K562 (cell line): ENCODE data around the gene MAB21L3. TPM values are rescaled to one million over a fixed set of nuclear protein-coding genes. Genes with fewer than 3 reads are reported as not detected.

Experiments
- NCOA2 ChIP-seq, 2 experiments: fragments of 450-650 bp; IDR thresholded peaks; 2 replicates each; pipeline ENCODE4 v1.6.1; 2018; ENCODE audit warnings: mild to moderate bottlenecking in 2 of 2, moderate library complexity in 1 of 2; ENCODE audit not compliant: partially characterized antibody in 2 of 2
- NELFE ChIP-seq: IDR thresholded peaks from 2 replicates; pipeline ENCODE4 v1.6.1; 2011; ENCODE audit warnings: mild to moderate bottlenecking; ENCODE audit not compliant: insufficient read depth, insufficient read length
- polyA plus RNA-seq, 8 experiments: library from polyadenylated mRNA; depleted of rRNA in 4 of 8; stranded (reverse) in 5 of 8; unstranded in 3 of 8; fragments of >200 nt; fragmentation: Nextera tagmentation in 2 of 8; fragmentation: Illumina TruSeq in 1 of 8; extraction: Ambion mirVana in 2 of 8; extraction: Trizol in 1 of 8; gene quantifications; 2 replicates each; pipeline versions ENCODE4 v1.2.1 to v1.2.3, GENCODE V29; 2011 to 2014; ENCODE audit warnings: inconsistent platforms in 1 of 8, missing spikeins in 1 of 8
- total RNA-seq, 7 experiments: library from RNA; depleted of rRNA in 6 of 7; stranded (reverse); fragments of >200 nt in 6 of 7; fragmentation: Illumina TruSeq in 2 of 7; extraction: Trizol in 2 of 7; gene quantifications; 2 replicates each; pipeline versions ENCODE4 v1.2.1 to v1.2.3, GENCODE V29; 2011 to 2021; ENCODE audit warnings: low replicate concordance in 1 of 7
- TF ChIP-seq, protein P1 (sequence below): sonication (generic); formaldehyde crosslinking; IDR thresholded peaks from 2 replicates; pipeline ENCODE4 v1.8.0; 2023; ENCODE audit warnings: mild to moderate bottlenecking, missing genetic modification reagents
- TF ChIP-seq, protein P2 (sequence below): fragments of 250-450 bp; sonication (Bioruptor Pico); IDR thresholded peaks from 2 replicates; pipeline ENCODE4 v1.4.0; 2020; ENCODE audit warnings: borderline replicate concordance
- TF ChIP-seq, protein P3 (sequence below): sonication (generic); IDR thresholded peaks from 2 replicates; pipeline ENCODE4 v1.6.1; 2016

The MAB21L3 gene
- total and polyA plus RNA-seq, 9 of the 15 experiments (the other 6 are each of a cell fraction or from before 2014, with no cell fraction given) = not detected

DNA sequence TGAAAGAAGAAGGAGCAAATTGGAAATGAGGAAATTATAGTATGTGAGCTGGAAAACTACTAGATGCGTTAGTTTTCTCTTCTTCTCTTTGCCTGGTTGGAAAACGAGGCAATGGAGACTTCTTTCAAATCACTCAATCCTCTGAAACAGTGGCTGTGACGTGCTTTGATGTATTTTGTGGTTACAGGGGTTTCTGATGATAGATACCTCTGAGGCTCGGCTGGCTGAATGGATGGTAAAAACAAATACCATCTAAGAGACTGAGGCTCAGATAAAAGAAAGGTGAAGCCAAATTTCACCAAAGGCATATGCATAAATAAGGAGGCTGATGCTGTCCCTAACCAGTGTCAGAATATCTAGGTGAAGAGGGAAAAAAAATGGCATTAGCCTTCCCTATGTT lies 15.1 kb downstream of the MAB21L3 start (continued):
- TF ChIP-seq, protein P1, sequence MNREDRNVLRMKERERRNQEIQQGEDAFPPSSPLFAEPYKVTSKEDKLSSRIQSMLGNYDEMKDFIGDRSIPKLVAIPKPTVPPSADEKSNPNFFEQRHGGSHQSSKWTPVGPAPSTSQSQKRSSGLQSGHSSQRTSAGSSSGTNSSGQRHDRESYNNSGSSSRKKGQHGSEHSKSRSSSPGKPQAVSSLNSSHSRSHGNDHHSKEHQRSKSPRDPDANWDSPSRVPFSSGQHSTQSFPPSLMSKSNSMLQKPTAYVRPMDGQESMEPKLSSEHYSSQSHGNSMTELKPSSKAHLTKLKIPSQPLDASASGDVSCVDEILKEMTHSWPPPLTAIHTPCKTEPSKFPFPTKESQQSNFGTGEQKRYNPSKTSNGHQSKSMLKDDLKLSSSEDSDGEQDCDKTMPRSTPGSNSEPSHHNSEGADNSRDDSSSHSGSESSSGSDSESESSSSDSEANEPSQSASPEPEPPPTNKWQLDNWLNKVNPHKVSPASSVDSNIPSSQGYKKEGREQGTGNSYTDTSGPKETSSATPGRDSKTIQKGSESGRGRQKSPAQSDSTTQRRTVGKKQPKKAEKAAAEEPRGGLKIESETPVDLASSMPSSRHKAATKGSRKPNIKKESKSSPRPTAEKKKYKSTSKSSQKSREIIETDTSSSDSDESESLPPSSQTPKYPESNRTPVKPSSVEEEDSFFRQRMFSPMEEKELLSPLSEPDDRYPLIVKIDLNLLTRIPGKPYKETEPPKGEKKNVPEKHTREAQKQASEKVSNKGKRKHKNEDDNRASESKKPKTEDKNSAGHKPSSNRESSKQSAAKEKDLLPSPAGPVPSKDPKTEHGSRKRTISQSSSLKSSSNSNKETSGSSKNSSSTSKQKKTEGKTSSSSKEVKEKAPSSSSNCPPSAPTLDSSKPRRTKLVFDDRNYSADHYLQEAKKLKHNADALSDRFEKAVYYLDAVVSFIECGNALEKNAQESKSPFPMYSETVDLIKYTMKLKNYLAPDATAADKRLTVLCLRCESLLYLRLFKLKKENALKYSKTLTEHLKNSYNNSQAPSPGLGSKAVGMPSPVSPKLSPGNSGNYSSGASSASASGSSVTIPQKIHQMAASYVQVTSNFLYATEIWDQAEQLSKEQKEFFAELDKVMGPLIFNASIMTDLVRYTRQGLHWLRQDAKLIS (CRISPR knock-in tag) = no peak
- TF ChIP-seq, protein P2, sequence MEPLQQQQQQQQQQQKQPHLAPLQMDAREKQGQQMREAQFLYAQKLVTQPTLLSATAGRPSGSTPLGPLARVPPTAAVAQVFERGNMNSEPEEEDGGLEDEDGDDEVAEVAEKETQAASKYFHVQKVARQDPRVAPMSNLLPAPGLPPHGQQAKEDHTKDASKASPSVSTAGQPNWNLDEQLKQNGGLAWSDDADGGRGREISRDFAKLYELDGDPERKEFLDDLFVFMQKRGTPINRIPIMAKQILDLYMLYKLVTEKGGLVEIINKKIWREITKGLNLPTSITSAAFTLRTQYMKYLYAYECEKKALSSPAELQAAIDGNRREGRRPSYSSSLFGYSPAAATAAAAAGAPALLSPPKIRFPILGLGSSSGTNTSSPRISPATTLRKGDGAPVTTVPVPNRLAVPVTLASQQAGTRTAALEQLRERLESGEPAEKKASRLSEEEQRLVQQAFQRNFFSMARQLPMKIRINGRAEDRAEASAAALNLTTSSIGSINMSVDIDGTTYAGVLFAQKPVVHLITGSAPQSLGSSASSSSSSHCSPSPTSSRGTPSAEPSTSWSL (CRISPR knock-in tag) = no peak
- TF ChIP-seq NELFE = no peak
- TF ChIP-seq, protein P3, sequence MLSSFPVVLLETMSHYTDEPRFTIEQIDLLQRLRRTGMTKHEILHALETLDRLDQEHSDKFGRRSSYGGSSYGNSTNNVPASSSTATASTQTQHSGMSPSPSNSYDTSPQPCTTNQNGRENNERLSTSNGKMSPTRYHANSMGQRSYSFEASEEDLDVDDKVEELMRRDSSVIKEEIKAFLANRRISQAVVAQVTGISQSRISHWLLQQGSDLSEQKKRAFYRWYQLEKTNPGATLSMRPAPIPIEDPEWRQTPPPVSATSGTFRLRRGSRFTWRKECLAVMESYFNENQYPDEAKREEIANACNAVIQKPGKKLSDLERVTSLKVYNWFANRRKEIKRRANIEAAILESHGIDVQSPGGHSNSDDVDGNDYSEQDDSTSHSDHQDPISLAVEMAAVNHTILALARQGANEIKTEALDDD = no peak
- no peak for TF ChIP-seq NCOA2 (IDR thresholded peaks at IDR 0.05; ENCODE audit: partially characterized antibody in 2 of 2)
- TF ChIP-seq, all 486 proteins: peak for 0
